Duodenal mucosa (tissue), 2 donors: ENCODE measurements around the gene DDAH1.
A peak's percentile ranks its signal among the peaks of the same experiment; 100 is the strongest.
"Not testable (repeated sequence)": the region's sequence is repeated elsewhere in the genome, so short reads cannot be mapped to it uniquely, and the experiment has no call there.

Experiments used
- H3K27ac ChIP-seq: one replicate; pipeline ENCODE4 v1.7.0; 2013; ENCODE audit warnings: low read depth, low read length
- H3K27me3 ChIP-seq, 2 donors: one replicate each; pipeline ENCODE4 v1.7.0; 2013; ENCODE audit warnings: low read length in 2 of 2, control low read depth in 1 of 2; ENCODE audit not compliant: insufficient read depth in 2 of 2, control insufficient read depth in 1 of 2
- H3K36me3 ChIP-seq, 2 donors: one replicate each; pipeline ENCODE4 v1.7.0; 2013; ENCODE audit warnings: low read length in 2 of 2, control low read depth in 1 of 2; ENCODE audit not compliant: insufficient read depth in 2 of 2, control insufficient read depth in 1 of 2
- H3K4me1 ChIP-seq, 2 donors: one replicate each; pipeline ENCODE4 v1.7.0; 2013; ENCODE audit warnings: low read length in 2 of 2, control low read depth in 1 of 2; ENCODE audit not compliant: insufficient read depth in 2 of 2, control insufficient read depth in 1 of 2
- H3K4me3 ChIP-seq, 2 donors: one replicate each; pipeline ENCODE4 v1.7.0; 2013; ENCODE audit warnings: low read length in 2 of 2, low read depth in 1 of 2
- H3K9ac ChIP-seq, 2 donors: one replicate each; pipeline ENCODE4 v1.7.0; 2013; ENCODE audit warnings: low read length in 2 of 2, low read depth in 1 of 2
- H3K9me3 ChIP-seq, 2 donors: one replicate each; pipeline ENCODE4 v1.7.0; 2013; ENCODE audit warnings: low read length in 2 of 2, control low read depth in 1 of 2; ENCODE audit not compliant: control insufficient read depth in 1 of 2

Gene DDAH1

DNA sequence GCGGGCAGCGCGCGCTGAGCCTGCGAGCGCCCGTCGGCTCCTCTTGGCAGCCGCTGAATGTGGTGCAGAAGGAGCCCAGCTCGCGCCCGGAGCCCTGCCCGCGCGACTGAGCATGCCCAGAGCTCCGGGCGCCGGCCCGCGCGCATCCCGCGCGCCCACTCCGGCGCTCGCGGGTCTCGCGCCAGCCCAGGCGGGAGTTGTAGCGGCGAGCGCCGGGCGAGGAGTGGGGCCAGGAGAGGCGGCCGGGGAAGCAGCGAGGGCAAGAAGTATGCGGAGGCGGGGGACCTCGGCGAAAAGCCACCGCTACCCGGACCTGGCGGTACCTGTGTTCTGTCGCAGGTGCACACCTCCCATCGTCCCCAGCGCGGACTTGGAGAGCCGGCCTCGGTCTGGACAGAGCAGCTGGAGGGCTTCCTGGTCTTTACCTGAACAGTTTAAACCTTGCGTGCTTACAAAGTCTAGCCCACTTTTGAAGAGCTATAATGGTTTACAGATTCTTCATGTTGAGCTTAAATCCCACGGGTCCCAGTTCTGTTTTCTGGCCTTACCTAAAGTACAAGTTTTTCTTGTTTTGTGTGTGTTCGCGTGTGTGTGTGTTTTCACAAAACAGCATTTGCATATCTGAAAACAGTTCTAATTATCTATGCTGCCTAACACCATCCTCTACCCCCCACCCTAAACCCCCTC lies at the start of gene DDAH1:
DDAH1 (minus strand) TSS at position 61 of the 687 bp plus-strand sequence. CDS start 114 bp downstream, outside the sequence.
- peak within 1 kb of the TSS; percentile 75 to 86 for H3K9ac ChIP-seq
- H3K4me1 ChIP-seq, result peaks cover 17 to 40% of the 10 kb centered on the region in 2 donors
- no peaks in the 10 kb centered on the region for H3K27me3 ChIP-seq
- H3K4me3 ChIP-seq, result peak within 1 kb of the TSS; percentile 83 to 87
- H3K27ac ChIP-seq, result peak within 1 kb of the TSS; percentile 79
- no peaks in the 10 kb centered on the region for H3K36me3 ChIP-seq
- H3K9me3 ChIP-seq, result no peaks in the 10 kb centered on the region

DNA sequence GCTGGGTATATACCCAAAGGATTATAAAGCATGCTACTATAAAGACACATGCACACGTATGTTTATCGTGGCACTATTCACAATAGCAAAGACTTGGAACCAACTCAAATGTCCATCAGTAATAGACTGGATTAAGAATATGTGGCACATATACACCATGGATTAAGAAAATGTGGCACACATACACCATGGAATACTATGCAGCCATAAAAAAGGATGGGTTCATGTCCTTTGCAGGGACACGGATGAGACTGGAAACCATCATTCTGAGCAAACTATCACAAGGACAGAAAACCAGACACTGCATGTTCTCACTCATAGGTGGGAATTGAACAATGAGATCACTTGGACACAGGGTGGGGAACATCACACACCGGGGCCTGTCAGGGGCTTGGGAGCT lies 49.0 kb upstream of the DDAH1 start:
- H3K9me3 ChIP-seq, H3K4me3 ChIP-seq, H3K27ac ChIP-seq, H3K9ac ChIP-seq, H3K4me1 ChIP-seq, H3K27me3 ChIP-seq, H3K36me3 ChIP-seq: not testable (repeated sequence)

DNA sequence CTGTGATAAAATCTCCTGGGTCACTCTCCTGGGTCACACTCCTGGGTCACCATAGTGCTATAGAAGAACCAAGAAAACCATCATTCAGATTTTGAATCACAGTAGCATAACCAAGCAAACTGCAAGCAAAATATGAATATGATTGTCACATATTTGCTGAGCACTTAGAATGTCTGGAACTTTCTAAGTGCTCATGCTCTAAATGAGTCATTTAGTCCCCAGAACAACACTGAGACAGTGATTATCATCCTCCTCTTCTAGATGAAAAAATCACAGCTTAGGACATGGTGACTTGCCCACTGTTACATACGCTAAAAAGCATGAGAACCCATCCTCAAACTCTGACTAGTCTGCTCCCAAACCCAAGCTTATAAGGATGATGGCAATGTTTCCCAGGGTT lies 39.5 kb upstream of the DDAH1 start:
- Histone ChIP-seq H3K36me3 (no peaks in the 10 kb centered on the region), H3K27me3 (no peaks in the 10 kb centered on the region), H3K4me3 (no peak overlapping the region), H3K27ac (no peak overlapping the region), H3K9me3 (no peaks in the 10 kb centered on the region), H3K4me1 (peaks cover 10 to 14% of the 10 kb centered on the region in 2 donors), H3K9ac (no peak overlapping the region)

DNA sequence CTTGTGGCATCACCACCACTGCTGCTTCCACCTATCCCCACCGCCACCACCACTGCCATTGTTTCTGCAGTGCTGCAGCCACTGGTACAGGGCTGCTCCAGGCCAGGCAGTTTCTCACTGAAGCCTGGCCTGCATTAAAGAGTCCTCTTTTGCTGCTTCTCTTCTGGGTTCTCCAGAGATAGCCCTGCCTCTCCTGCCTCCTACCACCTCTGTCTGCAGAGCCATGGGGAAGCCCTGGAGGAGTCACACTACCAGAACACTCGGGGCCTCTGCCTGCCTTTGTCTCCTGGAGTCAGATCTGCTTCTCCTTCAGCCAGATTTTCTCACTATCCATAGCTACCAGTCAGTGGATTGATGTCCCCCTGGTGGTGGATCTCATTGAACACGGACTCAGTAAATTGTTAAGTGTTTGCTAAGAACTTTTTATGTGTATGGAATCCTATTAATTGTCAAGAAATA lies 37.7 kb upstream of the DDAH1 start:
- H3K9ac ChIP-seq, result no peak overlapping the region
- H3K9me3 ChIP-seq, result no peaks in the 10 kb centered on the region
- H3K27me3 ChIP-seq, result no peaks in the 10 kb centered on the region
- H3K4me1 ChIP-seq, result peaks cover 10 to 14% of the 10 kb centered on the region in 2 donors
- no peak overlapping the region for H3K4me3 ChIP-seq
- no peaks in the 10 kb centered on the region for H3K36me3 ChIP-seq
- H3K27ac ChIP-seq, result no peak overlapping the region

DNA sequence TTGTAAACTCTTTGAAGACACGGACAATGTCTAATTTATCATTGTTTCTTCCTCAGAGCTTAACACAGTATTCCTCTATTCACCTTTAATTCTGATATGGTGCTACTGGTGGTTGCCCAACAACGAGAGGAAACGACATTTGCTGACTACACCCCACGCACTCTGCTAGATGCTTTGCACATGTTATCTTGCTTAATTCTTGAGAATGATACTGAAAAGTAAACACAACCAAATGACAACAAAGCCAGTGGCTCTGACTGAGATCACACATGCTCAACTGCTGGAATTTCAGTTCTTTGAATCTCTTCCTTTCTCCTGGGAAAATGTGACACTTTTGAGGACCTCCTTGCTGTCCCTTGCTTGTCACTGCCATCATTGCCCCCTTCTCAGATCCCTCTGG lies 37.2 kb upstream of the DDAH1 start:
- H3K9me3 ChIP-seq, result no peaks in the 10 kb centered on the region
- H3K27me3 ChIP-seq, result no peaks in the 10 kb centered on the region
- no peaks in the 10 kb centered on the region for H3K36me3 ChIP-seq
- H3K27ac ChIP-seq, result no peak overlapping the region
- H3K4me3 ChIP-seq, result no peak overlapping the region
- peaks cover 10 to 14% of the 10 kb centered on the region in 2 donors for H3K4me1 ChIP-seq
- H3K9ac ChIP-seq, result no peak overlapping the region

DNA sequence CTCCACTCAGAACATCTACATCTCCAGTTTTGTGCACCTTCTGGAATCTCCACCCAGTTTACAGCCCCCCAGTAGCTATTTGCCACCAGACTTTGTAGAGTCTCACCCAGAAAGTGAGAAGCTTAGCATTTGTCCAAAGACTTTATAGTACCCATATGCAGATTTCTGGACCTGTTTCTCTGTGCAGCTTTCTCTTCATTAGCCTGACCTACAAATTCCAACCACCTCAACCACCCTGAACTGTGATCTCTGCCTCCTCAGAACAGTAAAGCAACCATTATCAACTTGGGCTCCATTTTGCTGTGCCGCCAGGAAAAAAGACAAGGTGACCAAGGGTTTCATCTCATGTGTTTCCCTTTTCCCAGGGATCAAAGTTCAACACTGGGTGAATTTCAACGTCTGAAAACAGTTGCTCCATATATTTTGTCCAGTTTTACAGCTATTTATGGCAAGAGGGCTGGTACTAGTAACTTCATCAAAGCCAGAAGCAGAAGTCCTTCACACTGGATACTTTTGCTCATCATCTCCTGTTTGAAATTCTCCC lies 36.5 kb upstream of the DDAH1 start:
- Histone ChIP-seq H3K27me3 (no peaks in the 10 kb centered on the region), H3K4me1 (peaks cover 10 to 14% of the 10 kb centered on the region in 2 donors), H3K9me3 (no peaks in the 10 kb centered on the region), H3K4me3 (no peak overlapping the region), H3K9ac (no peak overlapping the region), H3K36me3 (no peaks in the 10 kb centered on the region), H3K27ac (no peak overlapping the region)

DNA sequence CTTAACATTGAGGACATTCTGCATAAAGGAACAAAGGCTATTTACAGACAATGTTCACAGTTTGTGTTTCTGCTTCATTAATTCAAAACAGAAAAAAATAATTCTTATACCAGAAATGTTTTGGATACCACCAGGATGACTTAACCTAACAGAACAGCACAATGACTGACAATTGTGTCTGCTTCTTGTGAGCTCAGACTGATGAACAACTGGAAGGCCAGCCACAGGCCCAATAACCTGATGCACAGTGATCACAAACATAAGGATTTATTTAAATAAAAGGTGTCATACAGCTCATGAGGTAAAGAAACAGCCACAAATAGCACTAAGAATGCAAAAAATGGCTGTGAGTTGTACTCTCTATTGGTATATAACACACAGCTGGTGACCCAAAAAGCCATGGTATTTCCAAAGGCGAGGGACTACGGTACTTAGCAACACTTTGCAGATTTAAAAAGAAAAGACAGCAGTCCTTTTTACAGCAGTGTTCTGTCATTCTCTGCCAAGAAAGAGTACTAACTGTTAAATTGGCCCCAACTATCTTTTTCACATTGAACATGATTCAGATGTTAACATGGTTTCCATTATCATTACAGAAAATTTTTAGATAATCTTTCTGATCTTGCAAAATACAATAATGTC lies 32.1 kb upstream of the DDAH1 start:
- H3K27me3 ChIP-seq, result no peaks in the 10 kb centered on the region
- no peaks in the 10 kb centered on the region for H3K36me3 ChIP-seq
- H3K9me3 ChIP-seq, result no peaks in the 10 kb centered on the region
- H3K9ac ChIP-seq, result no peak overlapping the region
- peaks cover 16 to 22% of the 10 kb centered on the region in 2 donors for H3K4me1 ChIP-seq
- no peak overlapping the region for H3K4me3 ChIP-seq
- H3K27ac ChIP-seq, result no peak overlapping the region

DNA sequence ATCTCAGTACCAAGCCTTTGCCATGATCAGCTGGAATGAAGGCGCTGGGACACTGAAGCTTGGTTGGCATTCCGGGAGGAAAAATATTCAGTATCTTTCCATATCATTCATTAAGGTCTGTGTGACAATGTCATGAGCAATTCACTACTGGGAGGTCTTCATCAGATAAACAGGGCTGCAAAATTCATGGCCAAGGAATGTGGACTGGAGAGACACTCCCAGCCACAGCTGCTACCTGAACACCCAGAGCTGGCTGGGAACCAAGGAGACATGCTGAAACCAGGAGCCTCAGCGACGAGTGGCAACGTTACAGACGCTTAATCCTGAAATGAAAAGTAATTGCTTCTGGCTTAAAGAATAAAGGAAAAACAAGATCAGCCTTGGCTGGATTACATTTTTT lies 30.6 kb upstream of the DDAH1 start:
- no peaks in the 10 kb centered on the region for H3K27me3 ChIP-seq
- peaks cover 12 to 16% of the 10 kb centered on the region in 2 donors for H3K4me1 ChIP-seq
- H3K27ac ChIP-seq, result no peak overlapping the region
- no peaks in the 10 kb centered on the region for H3K9me3 ChIP-seq
- H3K36me3 ChIP-seq, result no peaks in the 10 kb centered on the region
- H3K9ac ChIP-seq, result no peak overlapping the region
- peak overlapping the region in 1 of 2 donors; percentile 26 for H3K4me3 ChIP-seq

DNA sequence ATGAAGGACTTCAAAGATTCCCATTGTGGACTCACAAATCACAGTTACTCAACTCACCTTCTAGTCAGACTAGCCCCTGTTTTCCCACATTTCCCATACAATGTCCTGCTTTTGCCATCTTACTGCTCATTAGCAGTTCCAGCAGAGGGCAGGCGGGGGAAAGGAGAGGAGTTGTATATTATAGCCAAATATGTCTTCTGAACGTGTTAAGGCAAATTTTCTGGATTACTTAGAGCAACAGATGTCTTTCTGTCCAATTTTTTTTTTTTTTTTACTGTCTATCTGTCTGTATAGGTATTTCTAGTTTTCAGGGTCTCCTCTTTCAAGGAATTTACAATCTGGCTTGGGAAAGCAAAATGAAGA lies 29.9 kb upstream of the DDAH1 start:
- Histone ChIP-seq H3K4me3 (no peak overlapping the region), H3K36me3 (no peaks in the 10 kb centered on the region), H3K9ac (no peak overlapping the region), H3K9me3 (no peaks in the 10 kb centered on the region), H3K27ac (no peak overlapping the region), H3K27me3 (no peaks in the 10 kb centered on the region), H3K4me1 (peaks cover 12 to 16% of the 10 kb centered on the region in 2 donors)

DNA sequence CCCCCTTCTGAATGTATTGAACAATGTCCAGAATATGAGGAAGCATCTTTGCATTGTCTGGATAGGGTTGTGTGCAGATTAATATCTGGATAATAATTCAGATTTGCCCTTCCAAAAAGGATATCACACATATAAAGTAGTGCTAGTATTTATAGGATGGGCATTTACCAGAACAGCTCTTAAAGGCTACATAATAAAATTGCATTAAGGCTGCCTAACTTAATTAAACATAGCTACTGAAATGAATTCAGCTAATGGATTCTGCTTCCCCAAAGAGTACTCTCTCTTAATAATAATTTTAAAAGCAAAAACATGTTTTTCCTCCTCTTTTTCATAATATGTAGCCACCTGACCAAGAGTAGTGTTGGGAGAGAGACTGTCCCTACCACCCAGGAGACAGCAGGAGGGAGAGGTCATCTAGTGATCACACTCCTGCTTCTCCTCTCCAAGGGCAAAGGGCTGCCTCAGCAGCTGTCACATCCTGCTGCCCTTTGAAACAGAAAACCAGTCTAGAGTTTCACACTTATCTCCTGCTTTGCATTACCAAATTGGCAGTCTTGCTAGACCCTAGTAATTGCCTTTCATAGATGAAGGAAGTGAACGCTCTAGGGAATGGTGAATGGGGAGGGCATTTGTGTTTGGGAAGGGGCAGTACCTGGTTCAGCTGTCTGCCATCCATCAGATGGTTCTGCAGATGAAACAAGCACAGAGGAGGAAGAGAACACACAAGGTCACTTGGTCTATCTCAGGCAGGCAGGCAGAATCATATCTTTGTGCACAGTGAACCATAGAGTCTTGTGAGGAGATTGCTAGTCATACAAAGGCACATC lies 29.3 kb upstream of the DDAH1 start:
- Histone ChIP-seq H3K36me3 (no peaks in the 10 kb centered on the region), H3K4me1 (peaks cover 12 to 16% of the 10 kb centered on the region in 2 donors), H3K27ac (no peak overlapping the region), H3K27me3 (no peaks in the 10 kb centered on the region), H3K9me3 (no peaks in the 10 kb centered on the region), H3K4me3 (no peak overlapping the region), H3K9ac (no peak overlapping the region)
